HepG2 (cell line): Measurements from ENCODE around the gene FBXO2. TPM values are rescaled to one million over a fixed set of nuclear protein-coding genes. Genes with fewer than 3 reads are reported as not detected.

Experiments
- ATAC-seq: fragments of 200-7000 bp; cut with Tn5 transposase; 3 replicates; pipeline ENCODE4 v1.9.1; 2020; ENCODE audit warnings: mild to moderate bottlenecking, moderate library complexity
- BruUV-seq: library from RNA; stranded (reverse); fragments of 400-500 nt; replicated peaks from 2 replicates; lab custom pipeline; 2021; lab: Mats Ljungman, UMichigan
- CTCF ChIA-PET: fragments of 300-600 bp; formaldehyde crosslinking; extraction: SDS; loops from one replicate; lab custom pipeline; 2021; ENCODE audit warnings: low total read pairs, inconsistent platforms, low intra/inter-chr PET ratio; lab: Yijun Ruan, JAX
- POLR2A ChIA-PET: fragments of 350-600 bp; sonication (Branson Sonifier 250); formaldehyde crosslinking; loops from one replicate; lab custom pipeline; 2020; ENCODE audit warnings: antibody characterized with exemption, inconsistent platforms; lab: Yijun Ruan, JAX
- DNase-seq: peaks from one replicate; pipeline ENCODE4 v3.0.0-alpha.2; 2015; ENCODE audit warnings: low spot score
- FAIRE-seq: peaks from 3 replicates; lab custom pipeline; 2011; peaks lifted over from hg19 to GRCh38; lab: Jason Lieb, UNC
- H2AFZ ChIP-seq: one replicate; pipeline ENCODE4 v1.6.1; 2011; ENCODE audit warnings: low read length, inconsistent platforms
- H3K27ac ChIP-seq: fragments of 300-600 bp; 3 replicates; pipeline ENCODE4 v1.8.0; 2011; ENCODE audit warnings: mixed run types, mild to moderate bottlenecking, mixed read lengths, low read length, inconsistent platforms; ENCODE audit not compliant: insufficient read depth; ENCODE audit errors: extremely low read length
- H3K27me3 ChIP-seq, 2 experiments: fragments of 200-600 bp in 1 of 2; 2 replicates in 1 of 2; 3 replicates in 1 of 2; pipeline versions ENCODE4 v1.6.0 to v1.8.0; 2011; ENCODE audit warnings: low read length in 2 of 2, mild to moderate bottlenecking in 2 of 2, moderate library complexity in 2 of 2, inconsistent platforms in 1 of 2; ENCODE audit not compliant: insufficient read depth in 2 of 2, control insufficient read depth in 1 of 2
- H3K36me3 ChIP-seq, 2 experiments: fragments of 200-600 bp in 1 of 2; replicated peaks in 1 of 2; 2 replicates in 1 of 2; 3 replicates in 1 of 2; pipeline versions ENCODE4 v1.5.1 to v1.8.0; 2011; ENCODE audit warnings: low read length in 2 of 2, inconsistent platforms in 1 of 2; ENCODE audit not compliant: insufficient read depth in 2 of 2, control insufficient read depth in 1 of 2
- H3K4me1 ChIP-seq: 2 replicates; pipeline ENCODE4 v1.5.1; 2012; ENCODE audit warnings: low read length, inconsistent platforms; ENCODE audit not compliant: insufficient read depth
- H3K4me2 ChIP-seq: 2 replicates; pipeline ENCODE4 v1.6.0; 2011; ENCODE audit warnings: low read depth, low read length, inconsistent platforms
- H3K4me3 ChIP-seq, 3 experiments: fragments of 200-600 bp in 1 of 3; sonication (generic), shearing (Covaris generic) in 1 of 3; replicated peaks in 1 of 3; 2 replicates each; pipeline ENCODE4 v1.5.1; 2011 to 2016; ENCODE audit warnings: low read length in 3 of 3, inconsistent platforms in 2 of 3, low read depth in 2 of 3, mild to moderate bottlenecking in 2 of 3, control low read depth in 1 of 3, mixed read lengths in 1 of 3; ENCODE audit not compliant: insufficient read depth in 1 of 3
- H3K79me2 ChIP-seq: one replicate; pipeline ENCODE4 v1.6.1; 2011; ENCODE audit warnings: low read length, inconsistent platforms; ENCODE audit not compliant: insufficient read depth
- H3K9ac ChIP-seq: 2 replicates; pipeline ENCODE4 v1.6.0; 2011; ENCODE audit warnings: mild to moderate bottlenecking, low read depth, low read length, inconsistent platforms; ENCODE audit not compliant: insufficient read depth
- H3K9me3 ChIP-seq: 2 replicates; pipeline ENCODE4 v1.5.1; 2012; ENCODE audit warnings: mild to moderate bottlenecking, low read length
- H4K20me1 ChIP-seq: 2 replicates; pipeline ENCODE4 v1.6.0; 2011; ENCODE audit warnings: inconsistent platforms, mild to moderate bottlenecking, low read length, moderate library complexity; ENCODE audit not compliant: insufficient read depth
- ETV5 ChIP-seq: IDR thresholded peaks from 2 replicates; pipeline ENCODE4 v1.6.1; 2018; ENCODE audit warnings: missing biosample characterization, missing genetic modification reagents, inconsistent platforms, borderline replicate concordance
- IRX3 ChIP-seq: sonication (generic); formaldehyde crosslinking; IDR thresholded peaks from 2 replicates; pipeline ENCODE4 v1.8.1; 2023; ENCODE audit warnings: mild to moderate bottlenecking, low read depth, missing genetic modification reagents, borderline replicate concordance
- TRIM24 ChIP-seq: sonication (generic); formaldehyde crosslinking; IDR thresholded peaks from 2 replicates; pipeline ENCODE4 v1.8.0; 2022; ENCODE audit warnings: mild to moderate bottlenecking, missing genetic modification reagents
- ZNF318 ChIP-seq: sonication (generic); formaldehyde crosslinking; IDR thresholded peaks from 2 replicates; pipeline ENCODE4 v1.4.0; 2020; ENCODE audit warnings: mild to moderate bottlenecking, missing genetic modification reagents
- WGBS: methylation state at CpG from one replicate; pipeline ENCODE4 v1.1.6; 2017; ENCODE audit warnings: low lambda C conversion rate; 5-methylcytosine and 5-hydroxymethylcytosine counted together
- in situ Hi-C: cut with HindIII; loops from 2 replicates; pipeline ENCODE4 v1.10.0; 2017; ENCODE audit warnings: low pct_unique_long_range_greater_than_20kb; ENCODE audit not compliant: extremely low pct_ligation_motif_present
- intact Hi-C: fragments of 100-400 bp; cut with micrococcal nuclease; formaldehyde crosslinking; loops from one replicate; pipeline ENCODE4 v1.10.0; 2022; ENCODE audit not compliant: unreplicated experiment
- polyA plus RNA-seq, 8 experiments: library from polyadenylated mRNA; depleted of rRNA in 3 of 8; stranded (reverse) in 7 of 8; unstranded in 1 of 8; fragments of >200 nt; fragmentation: Illumina TruSeq in 4 of 8; extraction: Trizol in 4 of 8; gene quantifications; 2 replicates each; pipeline versions ENCODE4 v1.2.1 to v1.2.3, GENCODE V29; 2011 to 2016; ENCODE audit warnings: low read depth in 4 of 8, missing spikeins in 1 of 8, mixed read lengths in 1 of 8; ENCODE audit not compliant: insufficient read depth in 1 of 8
- total RNA-seq, 5 experiments: library from RNA; depleted of rRNA; stranded (reverse); fragments of >200 nt; fragmentation: Illumina TruSeq; extraction: Trizol; gene quantifications; 2 replicates each; pipeline ENCODE4 v1.2.3, GENCODE V29; 2016; ENCODE audit warnings: low read depth in 1 of 5

FBXO2 gene
- total and polyA plus RNA-seq, 2 of the 13 experiments (the other 11 are each of a cell fraction or from before 2014, with no cell fraction given) = 79.3 to 112 TPM

DNA sequence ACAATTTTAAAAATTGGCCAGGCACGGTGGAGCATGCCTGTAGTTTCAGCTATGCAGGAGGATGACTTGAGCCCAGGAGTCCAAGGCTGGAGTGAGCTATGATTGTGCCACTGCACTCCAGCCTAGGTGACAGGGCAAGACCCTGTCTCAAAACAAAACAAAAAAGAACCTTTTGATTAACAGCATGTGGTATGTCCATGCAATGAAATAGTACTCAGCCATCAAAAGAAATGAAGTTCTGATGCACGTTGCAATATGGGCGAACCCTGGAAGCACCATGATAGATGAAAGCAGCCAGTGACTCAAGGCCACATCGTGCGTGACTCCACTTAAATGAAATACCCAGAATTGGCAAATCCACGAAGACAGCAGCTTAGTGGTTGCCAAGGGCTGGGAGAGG lies 47.5 kb downstream of the FBXO2 start (continued):
- no peak for TF ChIP-seq ZNF318 (CRISPR knock-in tag)

DNA sequence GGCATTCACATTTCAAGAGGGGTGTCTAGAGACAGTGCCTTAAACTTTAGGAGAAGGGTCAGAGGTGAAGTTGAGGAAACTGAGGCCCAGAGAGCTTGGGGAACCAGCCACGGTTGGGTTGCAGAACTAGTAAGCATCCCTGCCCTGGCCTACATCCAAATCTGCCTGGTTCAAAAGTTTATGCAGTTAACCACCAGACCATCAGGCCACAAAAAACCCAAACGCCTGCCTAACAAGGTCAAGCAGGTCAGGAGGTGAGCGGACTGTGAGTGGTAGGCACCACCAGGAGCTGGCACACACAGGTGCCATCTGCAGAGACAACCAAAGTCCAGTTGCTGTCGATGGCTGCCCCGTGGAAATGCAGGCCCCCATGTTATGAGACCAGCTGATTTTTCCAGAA lies 51.2 kb downstream of the FBXO2 start:
- Histone ChIP-seq H2AFZ (no peak overlapping the region), H3K9me3 (no peaks in the 10 kb centered on the region), H3K4me2 (no peak overlapping the region), H3K36me3 (no peaks in the 10 kb centered on the region), H3K4me3 (no peak overlapping the region), H3K4me1 (no peaks in the 10 kb centered on the region; the same call in 1 of the 2 replicates), H3K79me2 (no peaks in the 10 kb centered on the region), H3K27me3 (peaks cover 4 to 39% of the 10 kb centered on the region in 2 experiments; a peak in 4 of 5 replicates), H3K27ac (no peak overlapping the region), H3K9ac (no peak overlapping the region), H4K20me1 (no peaks in the 10 kb centered on the region)
- POLR2A ChIA-PET = no interaction called here
- no peak for TF ChIP-seq ETV5 (CRISPR knock-in tag)
- no peak for TF ChIP-seq TRIM24 (CRISPR knock-in tag)
- no peak for TF ChIP-seq IRX3
- intact Hi-C loops = no loop called here
- in situ Hi-C loops = no loop called here
- DNase-seq (no peak), ATAC-seq (no peak), FAIRE-seq (no peak)
- no TSS peak for BruUV-seq
- CTCF ChIA-PET = no interaction called here
- 0% methylated on average over 4 of the region's 5 CpGs for WGBS
